HuH-7.5 (cell line): ENCODE measurements around the gene CAND2.
"Not testable (repeated sequence)": the region's sequence is repeated elsewhere in the genome, so short reads cannot be mapped to it uniquely, and the experiment has no call there.

Experiments used
- DNase-seq: peaks from one replicate; pipeline ENCODE4 v3.0.0; 2011; ENCODE audit warnings: low spot score

Gene CAND2

DNA sequence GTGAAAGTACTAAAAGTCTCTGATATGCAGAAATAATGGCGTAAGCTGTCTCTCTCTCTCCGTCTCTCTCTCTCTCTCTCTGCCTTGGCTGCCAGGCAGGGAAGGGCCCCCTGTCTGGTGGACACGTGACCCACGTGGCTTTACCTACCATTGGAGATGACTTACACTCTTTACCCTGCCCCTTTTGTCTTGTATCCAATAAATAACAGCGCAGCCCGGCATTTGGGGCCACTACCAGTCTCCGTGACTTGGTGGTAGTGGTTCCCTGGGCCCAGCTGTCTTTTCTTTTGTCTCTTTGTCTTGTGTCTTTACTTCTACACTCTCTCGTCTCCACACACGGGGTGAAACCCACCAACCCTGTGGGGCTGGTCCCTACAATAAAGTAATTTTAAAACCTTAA is 25.2 kb upstream of the CAND2 start:
- no peak for DNase-seq

DNA sequence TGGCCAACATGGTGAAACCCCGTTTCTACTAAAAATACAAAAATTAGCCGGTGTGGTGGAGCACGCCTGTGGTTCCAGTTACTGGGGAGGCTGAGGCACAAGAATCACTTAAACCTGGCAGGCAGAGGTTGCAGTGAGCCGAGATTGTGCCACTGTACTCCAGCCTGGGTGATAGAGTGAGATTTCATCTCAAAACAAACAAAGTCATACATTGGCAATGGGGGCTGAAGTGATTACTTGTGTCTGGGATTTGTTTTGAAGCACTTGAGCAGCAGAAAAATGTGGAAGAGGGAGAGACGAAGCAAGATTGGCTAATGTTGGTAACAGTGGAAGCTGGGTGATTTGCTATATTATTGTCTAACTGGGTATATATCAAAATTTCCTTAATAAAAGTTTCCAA is 24.0 kb upstream of the CAND2 start:
- DNase-seq, result no peak

DNA sequence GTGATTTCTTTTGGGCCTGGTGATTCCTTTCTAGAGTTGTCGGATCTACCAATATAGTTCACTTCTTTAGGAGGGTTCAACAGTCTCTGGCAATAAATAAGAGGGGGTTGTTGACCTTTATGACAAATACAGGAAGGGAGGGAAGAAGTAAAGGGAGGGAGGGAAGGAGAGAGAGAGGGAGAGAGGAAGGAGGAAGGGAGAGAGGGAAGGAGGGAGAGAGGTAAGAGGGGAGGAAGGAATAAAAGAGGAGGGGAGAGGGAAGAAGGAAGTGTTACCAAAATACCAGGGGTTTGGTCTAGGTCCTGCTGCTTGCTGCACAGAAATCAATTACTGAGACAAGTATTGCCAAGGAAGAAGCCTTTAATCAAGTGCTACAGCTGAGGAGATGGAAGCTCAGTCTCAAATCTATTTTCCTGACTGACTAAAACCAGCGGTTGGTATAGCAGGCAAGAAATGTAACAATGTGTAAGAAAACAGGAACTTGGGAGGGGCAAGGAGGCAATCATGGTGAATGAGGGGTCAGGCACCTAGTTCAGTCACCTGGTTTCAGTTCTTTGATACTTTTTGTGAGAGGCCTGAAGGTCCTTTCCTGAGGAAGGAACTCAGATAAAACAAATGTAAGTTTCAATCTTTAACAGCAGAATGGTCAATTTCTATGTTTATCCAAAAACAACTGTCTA is 23.3 kb upstream of the CAND2 start:
- no peak for DNase-seq

DNA sequence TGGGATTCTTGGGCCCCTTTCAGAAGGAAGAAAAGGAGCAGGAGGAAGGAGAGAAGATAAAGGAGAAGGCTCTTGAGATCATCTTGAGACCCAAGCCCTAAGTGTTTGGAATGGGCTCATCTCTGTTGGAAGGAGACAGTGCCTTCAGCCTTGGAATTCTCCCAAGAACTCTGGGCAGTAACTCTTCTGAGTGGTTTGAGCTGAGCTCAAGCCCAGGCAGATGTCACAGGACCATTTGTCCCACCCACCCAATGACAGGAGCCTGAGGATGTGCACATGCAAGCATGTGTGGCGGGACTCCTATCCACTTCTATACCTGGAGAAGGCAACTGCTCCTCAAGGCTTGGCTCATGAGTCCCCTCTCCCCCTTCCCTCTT is 22.8 kb upstream of the CAND2 start:
- no peak for DNase-seq

DNA sequence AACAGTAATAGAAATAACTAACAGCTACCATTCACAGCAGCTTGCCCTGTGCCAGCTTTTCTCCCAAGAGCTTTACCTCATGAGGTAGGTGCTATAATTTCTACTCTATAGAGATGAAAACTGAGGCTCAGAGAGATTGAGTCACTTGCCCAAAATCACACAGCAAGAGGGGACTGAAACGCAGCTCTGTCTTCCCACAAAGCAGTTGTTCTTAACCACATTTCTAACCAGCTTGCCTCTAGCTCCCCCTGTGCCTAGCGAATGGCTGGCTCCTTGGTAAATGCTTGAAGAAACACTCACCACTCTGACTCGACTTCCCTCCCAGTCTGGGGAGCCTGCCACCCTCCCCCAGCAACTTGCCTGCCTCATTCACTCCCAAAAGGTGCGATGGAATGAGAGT is 21.9 kb upstream of the CAND2 start:
- DNase-seq, result no peak

DNA sequence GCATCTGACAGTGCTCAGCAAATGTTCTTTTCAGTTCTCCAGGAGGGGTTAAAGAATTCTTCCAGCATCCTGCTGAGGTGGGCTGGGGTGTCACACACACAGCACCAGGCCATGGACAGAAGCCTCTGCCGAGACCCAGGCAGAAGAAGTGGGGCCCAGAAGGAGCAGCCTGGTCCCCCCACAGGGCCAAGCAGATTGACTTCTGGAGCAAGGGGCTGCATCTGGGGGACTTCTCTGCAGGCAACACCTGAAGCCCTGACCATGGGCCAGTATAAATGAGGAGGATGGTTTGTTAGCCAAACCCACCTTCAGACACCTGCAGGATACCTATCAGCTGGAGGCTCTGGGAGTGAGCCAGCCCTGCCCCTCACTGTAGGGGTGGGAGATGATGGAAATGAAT is 21.3 kb upstream of the CAND2 start:
- DNase-seq, result no peak

DNA sequence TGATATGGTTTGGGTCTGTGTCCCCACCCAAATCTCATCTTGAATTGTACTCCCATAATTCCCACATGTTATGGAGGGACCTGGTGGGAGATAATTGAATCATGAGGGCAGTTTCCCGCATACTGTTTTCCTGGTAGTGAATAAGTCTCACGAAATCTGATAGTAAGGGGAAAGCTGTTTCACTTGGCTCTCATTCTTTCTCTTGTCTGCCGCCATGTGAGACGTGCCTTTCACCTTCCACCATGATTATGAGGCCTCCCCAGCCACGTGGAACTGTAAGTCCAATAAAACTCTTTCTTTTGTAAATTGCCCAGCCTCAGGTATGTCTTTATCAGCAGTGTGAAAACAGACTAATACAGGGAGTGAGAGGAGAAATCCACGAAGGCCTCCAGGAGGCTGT is 20.5 kb upstream of the CAND2 start:
- DNase-seq, result not testable (repeated sequence)

DNA sequence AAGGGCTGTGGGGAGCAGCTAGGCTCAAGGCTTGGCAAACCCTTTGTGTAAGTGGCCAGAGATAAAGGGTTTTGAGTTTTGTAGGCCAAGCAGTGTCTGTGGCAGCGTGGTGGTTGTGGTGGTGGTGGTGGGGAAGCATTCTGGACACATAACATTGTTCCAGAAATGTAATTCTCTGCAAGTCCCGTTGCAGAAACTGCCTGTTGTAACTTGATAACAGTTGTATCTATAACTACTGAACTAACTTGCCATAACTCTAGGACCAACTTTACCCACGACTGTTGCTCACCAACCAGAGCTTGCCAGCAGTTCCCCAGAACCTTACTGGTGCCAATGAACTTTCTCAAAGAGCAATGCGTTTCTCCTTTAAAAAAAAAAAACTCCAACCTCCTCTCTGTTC is 19.3 kb upstream of the CAND2 start:
- DNase-seq, result no peak

DNA sequence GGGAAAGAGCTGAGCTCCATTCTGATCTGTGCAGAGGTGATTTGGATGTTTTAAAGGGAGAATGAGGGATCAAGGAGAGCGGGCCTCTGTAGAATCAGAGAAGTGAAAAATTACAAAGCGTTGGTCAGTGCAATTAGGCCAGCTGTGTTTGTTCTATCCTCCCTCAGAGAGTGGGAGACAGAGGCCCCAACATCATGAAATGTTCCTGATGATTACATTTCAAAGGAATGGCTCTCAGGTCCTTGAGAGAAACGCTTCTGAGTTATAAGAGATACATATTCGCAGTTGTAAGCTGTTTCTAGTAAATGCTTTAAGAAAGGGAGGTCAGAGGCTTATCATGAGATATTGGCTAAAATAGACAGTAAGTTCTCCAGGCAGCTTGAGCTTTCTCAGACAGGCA is 15.7 kb upstream of the CAND2 start:
- no peak for DNase-seq

DNA sequence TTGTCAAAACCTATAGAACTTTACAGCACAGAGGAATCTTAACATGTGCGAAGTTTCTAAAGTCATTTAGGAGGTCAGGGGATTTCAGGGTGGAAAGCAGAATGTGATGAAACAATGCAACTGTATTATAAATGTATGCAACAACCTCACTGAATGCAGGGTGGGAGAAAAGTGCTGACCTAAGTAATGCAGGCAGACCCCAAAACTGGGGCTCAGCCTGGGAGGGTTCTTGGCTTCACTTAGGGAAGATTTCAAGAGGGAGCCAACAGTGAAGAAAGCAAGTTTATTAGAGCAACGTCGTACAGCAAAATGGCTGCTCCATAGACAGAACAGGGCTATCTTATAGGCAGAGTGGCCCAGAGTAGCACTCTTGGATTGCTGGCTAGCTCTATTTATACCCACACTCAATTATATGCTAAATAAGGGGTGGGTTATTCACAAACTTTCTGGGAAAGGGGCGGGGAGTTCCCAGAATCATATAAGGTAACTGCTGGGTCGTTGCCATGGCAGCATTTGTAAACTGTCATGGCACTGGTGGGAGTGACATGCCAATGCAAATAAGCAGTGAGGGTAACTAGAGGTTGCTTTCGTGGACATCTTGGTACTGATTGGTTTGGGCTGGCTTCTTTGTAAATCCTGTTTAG is 14.2 kb upstream of the CAND2 start:
- DNase-seq, result no peak

DNA sequence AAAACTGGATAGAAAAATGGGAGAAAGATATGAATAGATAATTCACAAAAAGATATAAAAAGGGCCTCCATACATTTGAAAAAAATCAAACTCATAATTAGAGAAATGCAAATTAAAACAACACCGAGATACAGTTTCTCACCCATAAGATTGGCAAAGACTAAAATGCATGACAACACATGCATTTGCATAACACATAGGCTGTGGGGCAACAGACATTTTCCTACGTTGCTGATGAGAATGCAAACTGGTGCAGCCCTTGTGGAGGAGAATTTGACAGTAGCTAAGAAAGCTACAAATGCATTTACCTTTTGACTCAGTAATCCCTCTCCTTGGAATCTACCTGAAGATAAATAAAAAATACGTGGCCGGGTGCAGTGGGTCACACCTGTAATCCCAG is 11.4 kb upstream of the CAND2 start:
- no peak for DNase-seq

DNA sequence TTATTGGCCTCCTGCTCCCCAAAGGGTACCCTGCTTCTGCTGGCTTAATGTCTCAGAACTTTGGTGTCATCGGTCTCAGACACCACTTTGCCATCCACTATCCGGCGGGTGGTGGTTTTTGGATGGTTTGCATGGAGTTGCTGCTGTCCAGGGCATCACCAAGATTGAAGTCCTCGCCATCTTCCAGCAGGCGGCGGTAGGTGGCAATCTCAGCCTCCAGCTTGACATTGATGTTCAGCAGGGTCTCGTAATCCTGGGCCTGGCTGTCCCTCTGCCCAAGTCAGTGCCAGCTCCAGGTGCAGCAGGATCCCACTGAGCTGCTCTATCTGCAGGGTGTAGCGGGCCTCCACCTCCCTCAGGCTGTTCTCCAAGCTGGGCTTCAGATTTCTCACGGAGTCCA is 9.1 kb upstream of the CAND2 start:
- not testable (repeated sequence) for DNase-seq

DNA sequence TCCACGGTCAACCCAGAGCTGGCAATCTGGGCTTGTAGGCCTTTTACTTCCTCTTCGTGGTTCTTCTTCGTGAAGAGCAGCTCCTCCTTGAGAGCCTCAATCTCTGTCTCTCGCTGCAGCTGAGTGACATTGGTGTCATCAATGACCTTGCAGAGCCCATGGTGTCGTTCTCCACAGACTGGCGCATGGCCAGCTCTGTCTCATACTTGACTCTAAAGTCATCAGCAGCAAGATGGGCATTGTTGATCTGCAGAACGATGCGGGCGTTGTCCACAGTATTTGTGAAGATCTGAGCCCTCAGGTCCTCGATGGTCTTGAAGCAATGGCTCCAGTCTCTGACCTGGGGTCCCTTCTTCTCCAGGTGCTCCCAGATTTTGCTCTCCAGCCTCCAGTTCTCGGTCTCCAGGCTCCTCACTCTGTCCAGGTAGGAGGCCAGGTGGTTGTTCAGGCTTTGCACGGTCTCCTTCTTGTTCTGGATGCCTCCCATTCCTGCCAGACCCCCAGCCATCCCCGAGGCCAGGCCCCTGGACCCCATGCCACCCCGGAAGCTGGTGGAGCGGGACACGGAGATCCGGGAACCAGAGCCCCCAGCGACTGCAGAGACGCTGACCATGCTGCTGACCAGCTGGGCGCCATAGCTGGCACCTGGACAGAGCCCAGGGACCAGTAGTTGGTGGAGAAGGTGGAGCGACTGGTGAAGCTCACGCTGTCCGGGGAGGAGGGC is 8.4 kb upstream of the CAND2 start:
- DNase-seq, result not testable (repeated sequence)

DNA sequence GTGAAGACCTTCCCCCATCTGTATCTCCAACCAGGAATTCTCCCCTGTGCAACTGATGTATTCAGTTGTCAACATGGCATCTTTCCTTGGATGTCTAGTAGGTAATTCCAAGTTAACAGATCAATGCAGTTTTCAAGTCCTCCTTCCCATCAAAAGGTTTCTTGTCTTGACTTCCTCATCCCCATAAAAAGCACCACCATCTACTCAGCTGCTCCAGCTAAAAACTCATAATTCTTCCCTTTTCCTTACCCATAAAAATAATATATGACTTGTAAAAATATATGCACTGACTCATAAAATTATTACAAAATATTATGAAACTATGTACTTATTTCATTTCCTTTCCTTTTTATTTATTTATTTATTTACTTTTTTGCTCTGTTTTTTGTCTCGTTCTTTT is 5.0 kb upstream of the CAND2 start:
- DNase-seq, result no peak

DNA sequence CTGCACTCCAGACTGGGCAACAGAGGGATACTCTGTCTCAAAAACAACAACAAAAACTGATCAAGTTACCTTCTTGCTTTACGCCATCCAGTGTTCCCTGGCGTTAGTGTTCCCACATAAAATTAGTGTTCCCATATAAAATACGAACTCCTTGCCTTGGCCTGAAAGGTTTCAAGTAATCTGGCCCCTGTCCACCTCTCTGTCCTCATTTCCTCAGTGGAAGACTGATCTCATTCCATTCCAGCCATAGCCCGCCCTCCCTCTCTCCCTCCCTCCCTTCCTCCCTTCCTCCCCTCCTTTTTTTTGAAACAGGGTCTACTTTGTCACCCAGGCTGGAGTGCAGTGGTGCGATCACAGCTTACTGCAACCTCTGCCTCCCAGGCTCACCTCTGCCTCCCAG is 2.8 kb upstream of the CAND2 start:
- no peak for DNase-seq

DNA sequence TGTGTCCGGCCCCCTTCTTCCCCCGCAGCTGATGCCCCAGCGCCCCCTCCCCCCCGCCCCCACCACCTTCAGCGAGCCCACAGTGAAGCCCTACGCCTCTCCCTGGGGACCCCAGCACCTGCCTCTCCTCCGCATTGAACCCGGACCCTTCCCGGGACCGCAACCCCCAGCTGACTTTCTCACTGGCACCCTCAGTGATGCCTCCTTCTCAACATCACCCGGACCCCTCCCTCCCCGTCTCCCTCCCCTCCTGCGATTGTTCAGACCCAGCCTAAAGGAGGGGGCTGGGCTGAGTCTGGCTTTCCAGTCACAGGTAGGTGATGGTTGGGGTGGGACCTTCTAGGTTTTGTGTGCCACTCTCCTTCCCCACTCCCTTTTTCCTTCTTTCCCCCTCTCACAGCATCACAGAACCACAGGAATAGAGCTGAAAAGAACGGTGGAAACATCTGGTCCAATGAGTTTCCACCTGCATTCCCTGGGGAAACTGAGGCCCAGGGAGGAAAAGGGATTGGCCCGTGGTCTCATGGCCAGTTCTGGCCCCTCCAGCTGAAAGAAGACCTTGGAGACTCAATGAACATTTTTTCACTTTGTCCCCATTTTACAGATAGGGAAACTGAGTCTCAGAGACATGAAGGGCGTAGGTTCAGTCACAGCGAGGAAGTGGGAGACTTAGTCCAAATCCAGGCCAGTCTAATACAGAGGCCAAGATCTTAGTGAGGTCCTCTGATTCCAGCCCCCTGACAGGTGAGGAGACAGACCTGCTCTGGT is 828 bp downstream of the CAND2 start:
- no peak for DNase-seq

DNA sequence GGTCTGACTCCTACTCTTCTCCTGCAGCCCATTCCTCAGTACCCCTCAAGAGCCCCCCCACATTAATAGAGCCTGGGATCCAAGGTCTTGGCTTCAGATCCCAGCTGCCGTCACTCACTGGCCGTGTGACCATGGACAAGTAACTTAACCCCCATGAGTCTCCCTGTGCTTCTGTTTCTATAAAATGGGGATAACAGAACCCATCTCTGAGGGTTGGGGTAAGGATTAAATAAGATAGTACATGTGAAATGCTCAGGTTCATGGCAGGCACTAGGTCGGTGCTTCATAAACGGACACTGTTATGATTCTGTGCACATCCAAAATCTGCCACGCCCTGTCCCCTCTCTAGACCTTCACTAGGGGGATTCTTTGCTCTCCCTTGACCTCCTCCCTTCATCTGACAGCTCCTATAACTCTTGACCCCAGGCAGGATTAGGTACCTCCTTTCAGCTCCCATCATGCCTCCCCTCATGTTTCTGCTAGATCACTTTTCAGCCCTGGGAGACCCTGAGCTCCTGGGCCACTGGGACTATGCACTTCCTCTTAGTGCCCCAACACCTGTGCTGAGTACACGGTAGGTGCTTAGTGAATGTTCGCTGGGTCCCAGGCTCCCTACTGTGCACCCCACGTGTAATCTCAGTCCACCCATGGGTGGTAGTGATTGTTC is 1.5 kb downstream of the CAND2 start:
- DNase-seq, result no peak

DNA sequence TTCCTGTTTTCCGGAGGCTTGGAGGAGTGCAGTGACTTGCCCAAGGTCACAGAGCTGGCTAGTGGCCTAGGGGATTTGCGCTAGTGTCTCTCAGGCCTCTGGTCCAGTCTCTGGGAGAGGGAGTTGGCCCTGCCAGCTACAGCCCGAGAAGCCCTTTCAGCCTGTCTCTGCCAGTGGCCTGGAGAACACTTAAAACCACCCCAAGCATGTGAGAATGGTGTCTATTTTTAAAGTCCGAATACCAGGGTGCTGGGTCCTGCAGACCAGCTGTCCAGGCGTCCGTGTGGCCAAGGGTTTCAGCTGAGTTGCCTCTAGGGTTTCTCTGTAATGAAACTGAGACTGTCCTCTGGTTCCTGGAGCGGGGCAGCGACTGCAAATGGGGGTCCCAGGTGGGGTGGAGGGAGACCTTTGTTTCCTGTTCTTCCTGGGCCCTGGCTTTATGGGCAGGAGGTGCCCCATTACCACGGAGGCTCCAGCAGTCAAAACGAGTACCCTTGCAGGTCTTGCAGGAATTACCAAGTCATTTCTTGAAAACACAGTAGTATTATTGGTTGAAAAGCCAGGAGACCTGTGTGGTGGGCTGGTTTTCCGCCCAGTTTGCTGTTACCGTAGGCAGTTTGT is 2.2 kb downstream of the CAND2 start:
- no peak for DNase-seq

DNA sequence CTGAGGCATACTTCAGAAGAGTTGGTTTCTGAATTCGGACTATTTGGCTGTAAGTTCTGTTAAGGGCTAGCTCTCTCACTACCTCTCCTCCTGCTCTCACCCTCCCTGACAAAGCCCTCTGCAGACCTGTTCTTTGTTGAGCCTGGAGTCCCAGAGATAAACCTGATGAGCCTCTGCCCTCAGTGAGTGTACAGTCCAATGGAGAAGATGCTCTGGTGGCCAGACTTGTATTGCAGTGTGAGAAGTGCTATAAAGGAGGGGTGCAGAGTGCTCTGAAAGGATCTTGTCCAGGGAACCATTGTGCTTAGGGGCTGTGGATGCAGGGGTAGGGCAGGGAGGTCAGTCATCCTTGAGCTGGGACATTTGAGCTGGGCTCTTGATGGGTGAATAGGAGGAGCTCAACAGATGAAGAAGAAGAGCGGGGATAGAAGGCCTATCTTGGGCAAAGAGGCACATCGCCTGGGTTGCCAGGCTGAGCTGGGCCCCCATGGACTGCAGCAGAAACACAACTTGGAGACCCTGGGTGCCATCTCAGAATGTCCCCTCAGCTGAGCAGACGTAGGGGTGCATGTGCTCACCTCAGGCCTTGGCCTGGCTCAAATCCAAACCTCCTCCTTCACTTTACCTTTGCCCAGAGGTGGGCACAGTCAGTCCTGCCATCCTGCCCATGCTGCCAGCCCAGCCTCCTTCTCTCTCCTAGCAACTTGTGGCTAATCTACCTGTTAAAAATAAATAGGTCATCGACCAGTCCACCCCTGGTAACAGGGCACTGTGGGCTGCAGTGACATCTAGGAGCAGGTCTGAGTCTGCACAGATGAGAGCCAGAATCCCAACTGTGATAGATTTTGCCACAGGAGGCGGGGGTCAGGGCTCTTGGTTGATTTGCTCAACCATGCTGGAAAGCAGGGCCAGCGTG is 3.3 kb downstream of the CAND2 start:
- no peak for DNase-seq

DNA sequence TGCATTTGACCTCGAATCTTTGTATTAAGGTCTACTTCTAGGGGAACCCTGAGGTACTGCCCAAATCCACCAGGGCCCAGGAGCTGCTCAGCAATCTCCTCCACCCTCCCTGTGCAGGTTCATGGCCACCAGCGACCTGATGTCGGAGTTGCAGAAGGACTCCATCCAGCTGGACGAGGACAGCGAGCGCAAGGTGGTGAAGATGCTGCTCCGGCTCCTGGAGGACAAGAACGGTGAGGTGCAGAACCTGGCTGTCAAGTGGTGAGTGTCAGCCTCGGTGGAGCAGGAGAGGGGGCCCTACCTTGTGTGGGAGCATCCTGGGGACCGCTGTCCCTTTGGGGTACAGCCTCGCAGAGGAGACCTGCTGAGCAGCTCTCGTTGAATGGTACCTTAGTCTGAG is 6.9 kb downstream of the CAND2 start:
- DNase-seq, result no peak

DNA sequence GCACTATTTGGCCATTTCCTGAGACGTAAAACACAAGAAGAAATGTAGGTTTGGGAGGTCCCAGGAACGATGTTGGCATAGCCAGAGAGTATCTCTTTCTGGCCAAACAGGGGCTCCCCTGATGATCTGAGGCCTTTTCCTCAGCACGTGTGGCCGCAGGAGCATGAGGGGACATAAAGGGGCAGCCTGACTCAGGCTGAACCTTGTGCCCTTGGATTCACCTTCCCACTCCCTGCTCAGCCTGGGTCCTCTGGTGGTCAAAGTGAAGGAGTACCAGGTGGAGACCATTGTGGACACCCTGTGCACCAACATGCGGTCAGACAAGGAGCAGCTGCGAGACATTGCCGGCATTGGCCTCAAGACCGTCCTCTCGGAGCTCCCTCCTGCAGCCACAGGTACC is 10.6 kb downstream of the CAND2 start:
- DNase-seq, result no peak
